GM08714 (cell line): ENCODE measurements around the gene GUCD1.

Experiments
- H3K4me3 ChIP-seq: fragments of 200-500 bp; sonication (Bioruptor generic); 2 replicates; pipeline ENCODE4 v1.5.1; 2014; ENCODE audit warnings: mild to moderate bottlenecking, low read length, inconsistent platforms
- ZNF274 ChIP-seq: IDR thresholded peaks from 2 replicates; pipeline ENCODE4 v1.6.1; 2012; ENCODE audit warnings: mild to moderate bottlenecking, low read depth, low read length

The GUCD1 gene

DNA sequence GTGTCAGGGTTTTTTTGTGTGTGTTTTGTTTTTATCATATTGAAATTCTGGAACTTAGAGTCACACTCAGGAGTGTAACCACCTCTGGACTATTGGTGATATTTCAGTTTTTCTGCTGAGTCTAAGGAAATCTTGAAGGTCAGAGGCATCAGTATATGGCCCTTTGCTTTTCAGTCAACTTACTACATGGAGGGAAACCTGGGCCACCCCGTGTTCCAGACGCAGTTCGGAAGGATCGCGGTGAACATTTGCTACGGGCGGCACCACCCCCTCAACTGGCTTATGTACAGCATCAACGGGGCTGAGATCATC, 40.0 kb downstream of the GUCD1 start:
- H3K4me3 ChIP-seq: no peak overlapping the region
- TF ChIP-seq ZNF274: no peak

DNA sequence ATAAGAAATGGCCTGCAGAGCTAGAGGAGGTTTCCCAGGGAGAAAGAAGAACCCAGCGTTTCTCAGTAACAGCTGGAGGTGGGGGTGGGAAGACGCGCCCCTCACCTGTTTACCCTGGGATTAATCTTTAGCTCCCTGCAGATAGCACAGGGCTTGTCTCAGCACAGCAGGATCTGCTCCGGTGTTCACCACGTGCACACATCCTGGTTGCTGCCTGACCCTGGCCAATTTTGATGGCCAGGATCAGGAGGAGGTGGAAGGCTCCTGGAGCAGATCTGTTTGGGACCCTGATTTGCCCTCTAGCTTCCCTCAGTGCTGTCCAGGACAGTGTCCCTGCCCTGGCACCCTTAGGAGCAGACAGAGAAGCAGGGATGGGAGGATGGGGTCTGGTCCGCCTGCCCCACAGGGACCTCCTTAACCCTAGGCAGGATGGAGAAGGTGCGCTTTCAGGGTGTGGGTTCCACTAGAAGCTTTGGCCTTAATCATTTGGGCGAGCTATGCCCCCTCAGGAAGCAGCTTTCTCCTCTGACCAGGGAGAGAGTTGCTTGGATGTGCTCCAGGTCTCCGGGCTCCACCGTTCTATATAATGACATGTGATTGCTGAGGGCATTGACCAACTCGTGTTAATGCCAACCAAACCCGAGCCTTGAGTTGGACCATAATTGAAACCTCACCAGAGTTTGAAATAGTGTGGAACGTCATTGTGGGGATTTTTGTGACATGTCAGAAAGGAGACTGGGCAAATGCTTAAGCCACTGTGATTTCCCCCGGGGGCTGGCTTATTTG, 40.5 kb downstream of the GUCD1 start:
- H3K4me3 ChIP-seq: no peak overlapping the region
- TF ChIP-seq ZNF274: no peak

DNA sequence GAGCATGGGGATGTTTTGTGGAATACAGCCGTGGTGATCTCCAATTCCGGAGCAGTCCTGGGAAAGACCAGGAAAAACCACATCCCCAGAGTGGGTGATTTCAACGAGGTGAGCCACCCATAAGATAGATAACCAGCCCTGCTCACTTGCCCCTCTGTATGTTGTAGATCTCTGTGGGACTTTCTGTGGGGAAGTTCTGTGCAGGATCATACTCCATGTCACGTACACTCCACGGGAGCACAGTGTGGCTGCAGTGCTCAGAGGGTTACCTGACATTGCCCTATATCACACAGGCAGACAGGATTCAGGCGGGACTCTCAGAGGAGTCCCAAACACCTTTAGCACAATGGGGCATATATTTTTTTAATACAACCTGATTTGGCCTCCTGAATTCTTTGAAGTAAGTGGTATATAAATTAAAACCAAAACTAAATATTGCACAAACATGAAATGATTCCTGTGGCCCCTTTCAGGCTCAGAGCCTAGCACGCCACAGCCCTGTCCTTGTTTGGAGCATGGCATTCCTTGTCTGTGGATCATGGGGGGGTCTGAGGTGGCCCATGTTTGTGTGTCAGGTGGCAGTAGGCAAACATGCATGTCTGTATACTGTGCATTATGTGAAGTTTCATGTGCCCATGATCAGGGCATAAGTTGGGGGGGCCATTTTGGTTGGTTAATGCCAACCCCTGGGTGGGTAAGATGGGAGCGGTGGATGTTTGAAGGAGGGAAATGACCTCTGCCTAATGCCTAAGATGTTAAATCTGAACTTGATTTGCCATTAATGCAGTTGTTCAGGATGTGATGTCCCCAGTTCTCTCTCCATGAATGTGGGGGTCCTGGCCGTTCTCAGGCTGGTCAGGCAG, 41.3 kb downstream of the GUCD1 start:
- no peak overlapping the region for H3K4me3 ChIP-seq
- no peak for TF ChIP-seq ZNF274

DNA sequence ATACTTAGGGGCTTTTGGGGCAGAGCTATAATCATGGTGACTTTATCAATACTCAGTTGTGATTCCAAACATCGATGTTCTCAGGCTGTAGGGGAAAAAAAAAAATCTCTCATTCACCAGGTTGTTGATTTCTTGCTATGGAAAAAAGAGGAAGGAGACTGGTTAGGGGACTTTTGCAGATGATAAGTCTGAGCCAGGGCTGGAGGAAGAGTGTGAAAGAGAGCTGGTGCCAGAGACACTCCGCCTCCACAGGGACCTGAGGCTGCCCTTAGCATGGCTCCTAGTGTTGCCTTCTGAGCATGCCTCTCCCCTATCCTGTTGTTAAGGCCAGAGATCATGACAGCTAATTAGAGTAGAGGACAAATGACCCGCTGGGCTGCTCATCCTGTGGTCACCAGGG, 42.9 kb downstream of the GUCD1 start:
- TF ChIP-seq ZNF274: no peak
- H3K4me3 ChIP-seq: no peak overlapping the region

DNA sequence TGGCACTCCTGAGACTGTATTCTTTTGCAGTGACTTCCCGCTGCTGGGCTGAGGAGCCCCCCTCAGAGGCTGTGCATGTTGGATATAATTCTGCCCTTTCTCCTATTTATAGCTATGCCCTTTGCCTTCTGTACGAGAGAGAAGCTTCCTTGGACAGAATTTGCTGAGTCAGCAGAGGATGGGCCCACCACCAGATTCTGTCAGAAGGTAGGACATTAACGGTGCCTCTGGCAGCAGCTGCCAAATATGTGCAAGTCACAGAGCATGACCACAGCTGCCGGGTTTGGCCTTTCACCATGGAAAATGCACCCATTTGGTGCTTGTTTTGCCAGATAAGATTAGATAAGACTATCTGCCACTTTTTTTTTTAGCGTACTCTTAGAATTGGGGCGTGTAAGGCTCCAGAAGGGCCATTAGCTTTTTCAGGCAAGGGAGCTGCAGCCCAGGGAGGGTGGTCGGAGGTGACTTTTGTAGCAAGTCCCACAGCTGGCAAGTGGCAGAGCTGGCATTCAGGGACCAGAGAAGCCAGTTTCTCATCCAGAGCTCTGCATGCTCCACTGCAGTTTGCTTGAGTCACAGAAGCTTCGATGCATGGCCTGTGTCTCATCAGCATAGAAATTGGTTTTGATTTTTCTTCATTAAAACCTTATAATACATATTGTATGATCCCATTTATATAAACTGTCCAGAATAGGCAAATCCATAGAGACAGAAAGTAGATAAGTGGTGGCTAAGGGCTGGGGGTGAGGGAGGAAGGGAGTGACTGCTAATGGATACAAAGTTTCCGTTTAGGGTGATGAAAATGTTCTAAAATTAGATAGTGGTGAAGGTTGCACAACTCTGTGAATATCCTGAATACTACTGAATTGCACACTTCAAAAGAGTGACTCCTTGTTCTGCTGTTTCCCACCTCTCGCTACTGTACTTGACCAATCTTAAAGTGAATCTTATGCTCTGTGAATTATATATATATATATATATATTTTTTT, 44.0 kb downstream of the GUCD1 start:
- TF ChIP-seq ZNF274: no peak
- no peak overlapping the region; the same call in 1 of the 2 replicates for H3K4me3 ChIP-seq

DNA sequence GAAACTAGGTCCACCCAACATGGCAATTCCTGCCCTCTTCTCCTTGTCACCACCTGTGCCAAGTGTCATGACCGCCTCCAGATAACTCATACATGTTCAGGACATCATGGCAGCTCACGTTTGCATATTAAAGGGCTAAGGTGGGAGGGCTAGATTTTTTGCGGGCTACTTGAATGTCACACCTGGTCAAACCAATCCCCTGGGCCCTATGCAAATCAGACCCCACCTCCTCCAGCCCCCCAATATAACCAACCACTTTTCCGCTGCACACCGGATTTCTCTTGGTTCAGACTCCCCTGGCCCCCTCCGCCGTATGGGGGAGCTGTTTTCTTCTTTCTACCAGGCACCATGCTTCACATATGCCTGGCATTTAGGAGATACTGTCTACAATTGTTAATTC, 47.2 kb downstream of the GUCD1 start:
- no peak for TF ChIP-seq ZNF274
- no peak overlapping the region for H3K4me3 ChIP-seq

DNA sequence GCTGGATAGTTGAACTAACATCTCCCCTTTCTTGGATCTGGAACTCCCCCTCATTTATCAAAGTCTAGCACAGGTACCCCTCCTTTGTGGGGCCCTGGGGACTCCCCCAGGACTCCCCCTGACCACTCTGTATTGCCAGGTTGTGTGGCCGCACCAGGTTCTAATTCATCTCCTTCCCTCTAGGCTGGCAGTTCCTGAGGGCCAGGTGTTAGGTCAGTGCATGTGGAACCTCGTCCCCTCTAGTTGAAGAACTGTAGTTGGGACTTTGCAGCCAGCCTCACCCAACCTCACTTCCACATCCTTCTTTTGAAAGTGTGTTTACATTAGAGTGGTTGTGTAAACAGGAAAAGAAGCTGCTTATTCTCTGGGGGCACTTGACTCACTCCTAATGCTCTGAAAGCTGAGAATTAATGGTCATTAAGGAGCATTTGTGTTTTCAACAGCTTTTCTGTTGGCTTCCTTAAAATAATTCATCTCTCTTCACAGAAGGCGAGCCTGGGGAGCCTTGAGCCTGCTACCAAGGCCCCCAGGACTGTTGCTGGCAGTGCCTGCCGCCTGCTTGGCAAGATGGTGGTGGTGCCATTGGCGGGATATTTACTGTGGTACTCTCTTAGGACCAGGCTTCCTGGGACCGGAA, 48.0 kb downstream of the GUCD1 start:
- no peak overlapping the region for H3K4me3 ChIP-seq
- TF ChIP-seq ZNF274: no peak

DNA sequence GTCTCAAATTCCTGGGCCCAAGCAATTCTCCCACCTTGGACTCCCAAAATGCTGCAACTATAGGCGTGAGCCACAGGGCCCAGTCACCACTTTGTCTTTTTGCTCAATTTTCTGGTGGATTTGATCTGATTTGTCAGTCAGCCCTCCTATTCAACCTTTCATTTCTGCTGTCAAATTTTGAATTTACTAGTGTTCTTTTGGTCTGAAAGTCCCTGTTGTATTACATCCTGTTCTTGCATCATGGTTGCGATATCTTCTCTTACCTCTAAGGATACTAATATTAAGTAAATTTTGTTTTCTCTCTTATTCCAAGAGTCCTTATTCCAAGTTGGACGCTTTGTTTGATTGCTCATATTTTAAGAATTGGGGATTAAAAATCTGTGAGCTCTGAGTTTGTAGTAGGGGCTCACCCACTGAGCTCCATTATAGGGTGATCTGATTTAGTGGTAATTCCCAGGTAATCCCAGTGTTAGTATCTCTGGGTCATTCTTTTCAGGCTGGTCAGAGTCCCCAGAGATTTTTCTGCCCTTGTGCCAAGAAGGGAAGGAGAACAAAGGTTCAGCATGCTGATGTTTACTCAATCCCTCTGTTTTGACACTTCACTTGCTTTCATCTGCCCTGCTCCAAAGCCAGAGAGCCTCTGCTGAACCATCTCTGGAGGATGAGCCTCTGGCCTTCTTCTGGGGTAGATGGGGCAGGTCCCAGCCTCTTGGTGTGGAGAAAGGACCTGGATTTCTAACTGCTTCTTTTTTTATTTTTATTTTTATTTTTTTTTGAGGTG, 49.8 kb downstream of the GUCD1 start:
- TF ChIP-seq ZNF274: no peak
- H3K4me3 ChIP-seq: no peak overlapping the region

DNA sequence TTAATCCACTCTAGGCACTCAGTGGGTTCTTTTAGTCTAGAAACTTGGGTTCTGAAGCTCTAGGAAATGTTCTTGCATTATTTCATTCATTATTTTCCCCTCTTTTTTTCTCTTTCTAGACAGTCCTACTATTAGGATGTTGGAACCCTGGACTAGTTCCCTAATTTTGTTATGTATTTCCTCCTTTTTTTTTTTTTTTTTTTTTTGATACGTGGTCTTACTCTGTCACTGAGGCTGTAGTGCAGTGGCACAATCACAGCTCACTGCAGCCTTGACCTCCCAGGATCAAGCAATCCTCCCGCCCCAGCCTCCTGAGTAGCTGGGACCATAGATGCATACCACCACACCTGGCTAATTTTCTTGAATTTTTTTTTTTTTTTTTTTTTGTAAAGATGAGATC, 50.4 kb downstream of the GUCD1 start:
- H3K4me3 ChIP-seq: no peak overlapping the region
- no peak for TF ChIP-seq ZNF274

DNA sequence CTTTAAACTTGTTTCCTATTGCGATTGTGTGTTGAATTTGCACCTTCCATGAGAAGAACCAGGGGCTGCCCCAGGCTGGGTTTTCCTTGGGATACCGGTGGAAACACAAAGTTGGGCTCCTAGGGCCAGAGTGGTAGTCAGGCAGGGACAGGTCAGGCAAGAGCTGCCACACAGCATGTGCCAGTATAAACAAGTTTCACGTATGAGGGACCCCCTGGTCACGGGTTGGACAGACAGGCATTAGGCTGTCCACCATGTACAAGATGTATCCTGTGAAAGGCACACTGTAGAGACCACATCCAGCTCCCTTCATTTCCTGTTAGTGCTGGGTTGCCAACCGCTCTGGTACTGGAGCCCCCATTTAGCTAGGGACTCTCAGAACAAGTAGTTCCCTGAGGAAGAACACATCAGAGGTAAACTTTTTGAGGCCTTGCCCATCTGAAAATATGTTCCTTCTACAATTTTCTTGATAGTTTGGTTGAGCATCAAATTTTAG, 51.0 kb downstream of the GUCD1 start:
- H3K4me3 ChIP-seq: no peak overlapping the region
- TF ChIP-seq ZNF274: no peak

DNA sequence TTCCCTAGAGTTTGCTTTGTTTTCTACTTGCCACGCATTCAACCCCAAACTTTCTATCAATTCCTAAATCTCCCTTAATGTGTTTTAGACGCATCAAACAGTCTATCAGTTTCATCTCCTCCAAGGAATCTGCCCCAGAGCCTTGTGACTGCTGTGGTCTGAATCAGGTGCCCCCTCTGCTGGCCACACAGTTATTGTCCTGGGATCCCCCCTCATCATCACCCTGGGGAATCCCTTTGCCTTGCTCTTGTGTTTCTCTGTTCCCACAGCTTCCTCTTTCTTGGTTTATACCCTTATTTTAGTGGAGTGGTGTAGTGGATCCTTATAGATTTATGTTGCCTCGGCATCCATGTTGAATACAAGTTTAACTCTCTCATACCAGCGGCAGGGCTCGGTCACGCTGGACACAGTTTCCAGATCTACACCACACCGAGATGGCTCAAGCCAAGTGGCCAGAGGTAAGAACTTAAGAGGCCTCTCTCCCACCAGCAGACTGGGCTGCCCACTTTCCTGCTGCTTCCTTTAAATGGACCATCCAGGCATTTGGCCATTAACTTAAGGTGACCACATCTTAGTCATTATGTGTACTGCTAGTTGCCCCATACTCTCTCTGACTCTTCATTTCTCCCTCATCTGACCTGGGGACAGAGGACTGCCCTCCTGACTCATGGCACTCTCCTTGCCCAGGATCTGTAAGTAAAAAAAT, 51.6 kb downstream of the GUCD1 start:
- H3K4me3 ChIP-seq: no peak overlapping the region
- TF ChIP-seq ZNF274: no peak

DNA sequence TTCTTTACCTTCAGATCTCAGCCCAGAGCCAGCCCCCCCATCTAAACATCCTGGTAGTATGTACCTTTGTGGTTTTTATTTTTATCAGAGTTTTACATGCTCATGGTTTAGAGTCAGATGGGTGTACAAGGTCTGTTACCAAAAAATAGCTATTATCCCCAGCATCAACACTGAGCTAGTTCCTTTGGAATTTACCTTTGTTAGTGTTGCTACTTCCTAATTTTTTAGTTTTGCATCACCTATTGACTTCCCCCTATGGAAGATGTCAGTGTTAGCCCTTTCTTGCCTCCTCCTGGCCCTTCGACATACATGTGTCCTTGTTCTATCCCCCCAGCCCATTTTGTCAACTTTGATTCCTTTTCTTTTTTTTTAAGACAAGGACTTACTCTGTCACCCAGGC, 52.4 kb downstream of the GUCD1 start:
- TF ChIP-seq ZNF274: no peak
- H3K4me3 ChIP-seq: no peak overlapping the region
